Activated T-helper 1 cell treated with anti-CD3 and anti-CD28 coated beads, Interleukin-12 subunit alpha, Interleukin-12 subunit beta, Interleukin-2, Interleukin-4 antibody, amounts not matched to agents 30 ng/mL and 10 ng/mL and 1 ng/mL, durations not matched to agents 14 hours and 24 hours and 36 hours (primary cell): Measurements from ENCODE around the gene DENND10. TPM values are rescaled to one million over a fixed set of nuclear protein-coding genes. Genes with fewer than 3 reads are reported as not detected.
"Not testable (repeated sequence)": the region's sequence is repeated elsewhere in the genome, so short reads cannot be mapped to it uniquely, and the experiment has no call there.

Experiments
- DNase-seq: peaks from one replicate; pipeline ENCODE4 v3.0.0; 2021; ENCODE audit warnings: low spot score
- H3K27ac Mint-ChIP-seq: one replicate; pipeline ENCODE4 v1.8.0; 2021; ENCODE audit warnings: mild to moderate bottlenecking, mixed read lengths
- H3K27me3 Mint-ChIP-seq: one replicate; pipeline ENCODE4 v1.8.0; 2022; ENCODE audit warnings: mild to moderate bottlenecking, moderate library complexity, mixed read lengths; ENCODE audit not compliant: insufficient read depth
- H3K36me3 Mint-ChIP-seq: one replicate; pipeline ENCODE4 v1.8.0; 2021; ENCODE audit warnings: low read depth, mixed read lengths
- H3K4me1 Mint-ChIP-seq: one replicate; pipeline ENCODE4 v1.8.0; 2021; ENCODE audit warnings: low read depth, mixed read lengths
- H3K4me3 Mint-ChIP-seq: one replicate; pipeline ENCODE4 v1.8.0; 2021; ENCODE audit warnings: mild to moderate bottlenecking, moderate library complexity, mixed read lengths
- H3K9me3 Mint-ChIP-seq: one replicate; pipeline ENCODE4 v1.8.0; 2021; ENCODE audit warnings: mixed read lengths
- intact Hi-C: fragments of 100-400 bp; cut with micrococcal nuclease; formaldehyde crosslinking; loops from one replicate; pipeline ENCODE4 v1.15.1; 2024
- total RNA-seq: library from RNA; stranded (reverse); gene quantifications from 2 replicates; pipeline ENCODE4 v1.2.3, GENCODE V29; 2022

The DENND10 gene
- total RNA-seq, 1 donor from 2014 or later = 20.1 TPM

DNA sequence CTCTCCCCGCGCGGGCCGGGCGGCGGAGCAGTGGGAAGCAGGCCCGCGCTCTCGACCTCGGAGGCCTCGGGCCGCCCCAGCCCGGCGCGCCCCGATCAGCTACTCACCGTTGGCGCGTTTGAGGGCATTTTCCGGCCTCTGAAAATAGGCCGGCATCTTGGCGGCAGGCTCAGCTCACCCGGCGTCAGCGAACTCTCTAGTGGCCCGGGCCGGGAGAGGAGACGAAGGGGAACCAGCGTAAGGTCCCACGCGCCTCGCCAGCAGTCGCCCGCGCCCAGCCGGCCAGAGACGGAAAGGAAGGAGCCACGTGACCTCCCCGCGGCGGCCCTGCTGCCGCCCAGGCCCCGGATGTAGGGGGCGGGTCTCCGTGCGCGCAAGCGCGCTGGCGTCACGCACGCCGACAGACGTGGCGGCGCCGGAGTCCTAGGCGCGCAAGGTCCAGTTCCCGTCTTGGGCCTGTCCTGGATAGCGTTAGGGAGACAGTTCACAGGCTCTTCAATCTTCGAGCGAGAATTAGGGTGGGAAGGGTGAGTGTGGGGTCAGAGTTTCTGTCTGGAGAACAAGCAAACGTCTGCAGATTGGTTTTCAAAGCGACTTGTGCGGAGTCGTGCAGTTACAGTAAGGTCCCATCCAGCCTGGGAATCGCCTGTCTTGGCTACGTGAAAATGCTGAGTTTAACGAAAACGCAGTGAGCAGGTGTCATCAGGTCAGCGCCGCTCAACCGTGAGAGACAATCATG, 23.2 kb upstream of the DENND10 start, which contains the start of gene EIF3A:
Gene EIF3A, minus strand, starts transcription at position 297 of the 739 bp plus-strand sequence. Its CDS starts 141 bp downstream, at position 156.
- peak; percentile 94 for DNase-seq
- peak within 1 kb of the TSS; percentile 98 for H3K4me3 Mint-ChIP-seq
- peak within 1 kb of the TSS; percentile 94 for H3K27ac Mint-ChIP-seq
- H3K36me3 Mint-ChIP-seq = peaks cover 31% of the 10 kb centered on the region
- no peaks in the 10 kb centered on the region for H3K27me3 Mint-ChIP-seq
- H3K9me3 Mint-ChIP-seq = no peaks in the 10 kb centered on the region
- intact Hi-C loops = loop anchor here (1.0 to 10.0 kb wide), 11 partner anchors 24 to 794 kb away; partner anchors contain the start of genes BAG3, DENND10, GRK5 and INPP5F
- H3K4me1 Mint-ChIP-seq = peaks cover 33% of the 10 kb centered on the region

DNA sequence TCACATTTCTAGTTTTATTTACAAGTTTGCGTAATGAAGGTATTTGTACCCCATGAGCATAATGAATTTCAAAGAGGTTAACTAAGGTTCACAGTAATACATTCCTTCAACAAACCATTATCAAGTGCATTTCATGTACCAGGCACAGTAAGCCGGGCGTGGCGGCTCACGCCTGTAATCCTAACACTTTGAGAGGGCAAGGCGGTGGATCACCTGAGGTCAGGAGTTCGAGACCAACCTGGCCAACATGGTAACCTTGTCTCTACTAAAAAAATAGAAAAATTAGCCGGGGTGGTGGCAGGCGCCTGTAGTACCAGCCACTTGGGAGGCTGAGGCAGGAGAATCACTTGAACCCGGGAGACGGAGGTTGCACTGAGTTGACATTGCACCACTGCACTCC, 19.0 kb upstream of the DENND10 start:
- no peaks in the 10 kb centered on the region for H3K27me3 Mint-ChIP-seq
- no peak overlapping the region for H3K4me3 Mint-ChIP-seq
- intact Hi-C loops = loop anchor here (5.0 to 10.0 kb wide), 3 partner anchors 32 to 790 kb away; partner anchors contain the start of genes INPP5F and MCMBP
- peaks cover 18% of the 10 kb centered on the region for H3K4me1 Mint-ChIP-seq
- no peak overlapping the region for H3K27ac Mint-ChIP-seq
- peaks cover 13% of the 10 kb centered on the region for H3K36me3 Mint-ChIP-seq
- DNase-seq = no peak
- H3K9me3 Mint-ChIP-seq = no peaks in the 10 kb centered on the region

GRCh38 chr10:119087271-119087882, 16.5 kb upstream of the DENND10 start:
- intact Hi-C loops = loop anchor here (10.0 kb wide), 1 partner anchor 787 kb away; the partner anchor contains the start of gene MCMBP
- H3K36me3 Mint-ChIP-seq = peaks cover 7% of the 10 kb centered on the region
- H3K27ac Mint-ChIP-seq = no peak overlapping the region
- H3K4me3 Mint-ChIP-seq = no peak overlapping the region
- peaks cover 29% of the 10 kb centered on the region for H3K4me1 Mint-ChIP-seq
- no peaks in the 10 kb centered on the region for H3K27me3 Mint-ChIP-seq
- no peaks in the 10 kb centered on the region for H3K9me3 Mint-ChIP-seq
- no peak for DNase-seq

GRCh38 chr10:119090026-119090795, 13.7 kb upstream of the DENND10 start:
- H3K9me3 Mint-ChIP-seq = no peaks in the 10 kb centered on the region
- no peak overlapping the region for H3K27ac Mint-ChIP-seq
- H3K36me3 Mint-ChIP-seq = peaks cover 2% of the 10 kb centered on the region
- intact Hi-C loops = no loop called here
- no peak for DNase-seq
- peaks cover 31% of the 10 kb centered on the region for H3K4me1 Mint-ChIP-seq
- H3K27me3 Mint-ChIP-seq = no peaks in the 10 kb centered on the region
- no peak overlapping the region for H3K4me3 Mint-ChIP-seq

- intact Hi-C loops = no loop called here
- Mint-ChIP-seq H3K27ac (no peak overlapping the region), H3K4me3 (peak overlapping the region; percentile 4)
Measured at GRCh38 chr10:119090968-119091367, 12.9 kb upstream of the DENND10 start.

GRCh38 chr10:119095640-119096039, 8.3 kb upstream of the DENND10 start:
- Mint-ChIP-seq H3K4me3 (no peak overlapping the region), H3K27me3 (no peaks in the 10 kb centered on the region), H3K4me1 (peaks cover 37% of the 10 kb centered on the region), H3K9me3 (no peaks in the 10 kb centered on the region), H3K36me3 (no peaks in the 10 kb centered on the region), H3K27ac (no peak overlapping the region)
- no peak for DNase-seq
- intact Hi-C loops = no loop called here

More at GRCh38 chr10:119090968-119091367, 12.9 kb upstream of the DENND10 start:
- peaks cover 39% of the 10 kb centered on the region for H3K4me1 Mint-ChIP-seq
- no peaks in the 10 kb centered on the region for H3K9me3 Mint-ChIP-seq
- peaks cover 2% of the 10 kb centered on the region for H3K36me3 Mint-ChIP-seq
- H3K27me3 Mint-ChIP-seq = no peaks in the 10 kb centered on the region
- peak; percentile 20 for DNase-seq

- H3K4me3 Mint-ChIP-seq, H3K27me3 Mint-ChIP-seq: not testable (repeated sequence)
- peaks cover 34% of the 10 kb centered on the region for H3K4me1 Mint-ChIP-seq
Measured at GRCh38 chr10:119096641-119097415, 7.1 kb upstream of the DENND10 start.

GRCh38 chr10:119098576-119098975, 5.3 kb upstream of the DENND10 start:
- no peak overlapping the region for H3K27ac Mint-ChIP-seq
- no peaks in the 10 kb centered on the region for H3K27me3 Mint-ChIP-seq
- H3K9me3 Mint-ChIP-seq = no peaks in the 10 kb centered on the region
- H3K4me3 Mint-ChIP-seq = no peak overlapping the region
- intact Hi-C loops = no loop called here
- no peak for DNase-seq
- no peaks in the 10 kb centered on the region for H3K36me3 Mint-ChIP-seq
- peaks cover 24% of the 10 kb centered on the region for H3K4me1 Mint-ChIP-seq

More at GRCh38 chr10:119096641-119097415, 7.1 kb upstream of the DENND10 start:
- intact Hi-C loops, H3K27ac Mint-ChIP-seq, H3K9me3 Mint-ChIP-seq, H3K36me3 Mint-ChIP-seq, DNase-seq: not testable (repeated sequence)

GRCh38 chr10:119100434-119101238, 3.3 kb upstream of the DENND10 start:
- H3K9me3 Mint-ChIP-seq = no peaks in the 10 kb centered on the region
- no peaks in the 10 kb centered on the region for H3K36me3 Mint-ChIP-seq
- no peaks in the 10 kb centered on the region for H3K27me3 Mint-ChIP-seq
- H3K27ac Mint-ChIP-seq = no peak overlapping the region
- no peak for DNase-seq
- intact Hi-C loops = loop anchor here (5.0 kb wide), 1 partner anchor 348 kb away; the partner anchor contains the start of gene CACUL1
- H3K4me1 Mint-ChIP-seq = peaks cover 28% of the 10 kb centered on the region
- no peak overlapping the region for H3K4me3 Mint-ChIP-seq

DNA sequence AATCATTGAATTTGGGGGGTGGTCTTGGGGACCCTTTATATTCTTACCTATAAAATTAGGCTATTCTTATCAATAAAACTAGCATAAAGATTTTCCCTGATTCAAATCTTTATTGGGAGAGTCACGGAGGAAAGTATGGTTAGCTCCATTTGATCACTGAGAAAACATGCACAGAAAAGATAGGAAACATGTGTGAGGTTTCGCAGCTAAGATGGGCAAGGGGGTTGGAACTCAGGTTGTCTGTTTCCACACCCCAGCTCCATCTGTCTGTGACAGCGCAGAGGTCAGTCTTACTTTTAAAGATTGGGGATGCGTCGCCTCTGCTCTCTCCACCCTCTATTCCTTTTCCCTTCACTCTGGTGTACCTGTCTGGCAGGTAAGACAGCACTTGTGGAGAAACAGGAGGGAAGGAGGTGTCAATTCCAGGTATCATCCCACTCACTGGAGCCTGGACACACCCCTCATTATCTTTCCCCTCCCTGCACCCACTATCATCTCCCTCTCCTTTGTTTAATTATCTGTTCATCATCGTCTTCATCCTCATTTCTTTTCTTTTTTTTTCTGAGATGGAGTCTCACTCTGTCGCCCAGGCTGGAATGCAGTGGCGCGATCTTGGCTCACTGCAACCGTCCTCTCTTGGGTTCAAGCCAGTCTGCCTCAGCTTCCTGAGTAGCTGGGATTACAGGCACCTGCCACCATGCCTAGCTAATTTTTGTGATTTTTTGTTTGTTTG, 2.4 kb upstream of the DENND10 start:
- H3K27ac Mint-ChIP-seq = no peak overlapping the region
- no peaks in the 10 kb centered on the region for H3K9me3 Mint-ChIP-seq
- intact Hi-C loops = loop anchor here (5.0 kb wide), 1 partner anchor 349 kb away; the partner anchor contains the start of gene CACUL1
- no peak overlapping the region for H3K4me3 Mint-ChIP-seq
- no peaks in the 10 kb centered on the region for H3K27me3 Mint-ChIP-seq
- no peaks in the 10 kb centered on the region for H3K36me3 Mint-ChIP-seq
- peaks cover 22% of the 10 kb centered on the region for H3K4me1 Mint-ChIP-seq
- no peak for DNase-seq
